Mesothelial cell of epicardium (in vitro differentiated cells): ENCODE data around the gene THADA. TPM values are rescaled to one million over a fixed set of nuclear protein-coding genes. Genes with fewer than 3 reads are reported as not detected.

Source experiments
- DNase-seq, 2 experiments: peaks; one replicate each; pipeline ENCODE4 v3.0.0; 2021; ENCODE audit warnings: low spot score in 2 of 2; ENCODE audit not compliant: unreplicated experiment in 2 of 2
- H3K27ac Mint-ChIP-seq: 2 replicates; pipeline ENCODE4 v1.8.0; 2021; ENCODE audit warnings: mixed read lengths
- H3K27me3 Mint-ChIP-seq: 2 replicates; pipeline ENCODE4 v1.8.0; 2021; ENCODE audit warnings: low read depth, mixed read lengths
- H3K36me3 Mint-ChIP-seq: 2 replicates; pipeline ENCODE4 v1.8.0; 2021; ENCODE audit warnings: mixed read lengths
- H3K4me1 Mint-ChIP-seq: 2 replicates; pipeline ENCODE4 v1.8.0; 2021; ENCODE audit warnings: mixed read lengths
- H3K4me3 Mint-ChIP-seq: 2 replicates; pipeline ENCODE4 v1.8.0; 2021; ENCODE audit warnings: mild to moderate bottlenecking, moderate library complexity, mixed read lengths
- H3K9me3 Mint-ChIP-seq: 2 replicates; pipeline ENCODE4 v1.8.0; 2021; ENCODE audit warnings: mixed read lengths
- CTCF ChIP-seq: fragments of 200-600 bp; sonication (generic); IDR thresholded peaks from one replicate; pipeline ENCODE4 v1.5.0; 2021; ENCODE audit warnings: antibody characterized with exemption; ENCODE audit not compliant: unreplicated experiment
- total RNA-seq: library from RNA; stranded (reverse); gene quantifications from 3 replicates; pipeline ENCODE4 v1.2.1, GENCODE V29; 2021

Gene THADA
- total RNA-seq, 1 donor from 2014 or later: 33.6 TPM

- Mint-ChIP-seq H3K4me1 (peaks cover 50% of the 10 kb centered on the region), H3K9me3 (peaks cover 6% of the 10 kb centered on the region), H3K36me3 (peaks cover 8% of the 10 kb centered on the region), H3K27me3 (no peaks in the 10 kb centered on the region), H3K27ac (peak overlapping the region; percentile 86), H3K4me3 (no peak overlapping the region)
- no peak for DNase-seq
- TF ChIP-seq CTCF: no peak
Observed at GRCh38 chr2:43436431-43436830, 159.4 kb downstream of the THADA start.

- Mint-ChIP-seq H3K27ac (peak overlapping the region; percentile 72), H3K36me3 (peaks cover 11% of the 10 kb centered on the region), H3K27me3 (no peaks in the 10 kb centered on the region), H3K4me3 (no peak overlapping the region), H3K9me3 (peaks cover 9% of the 10 kb centered on the region), H3K4me1 (peaks cover 48% of the 10 kb centered on the region)
- no peak for TF ChIP-seq CTCF
- no peak for DNase-seq
Observed at GRCh38 chr2:43435746-43436145, 160.1 kb downstream of the THADA start.

- Mint-ChIP-seq H3K27ac (peak overlapping the region; percentile 73), H3K4me1 (peaks cover 33% of the 10 kb centered on the region), H3K4me3 (no peak overlapping the region), H3K36me3 (peaks cover 12% of the 10 kb centered on the region), H3K27me3 (no peaks in the 10 kb centered on the region), H3K9me3 (peaks cover 9% of the 10 kb centered on the region)
- TF ChIP-seq CTCF: no peak
- DNase-seq: no peak
Observed at GRCh38 chr2:43430489-43430888, 165.3 kb downstream of the THADA start.

- H3K36me3 Mint-ChIP-seq: peaks cover 12% of the 10 kb centered on the region
- H3K4me3 Mint-ChIP-seq: no peak overlapping the region
- peaks cover 45% of the 10 kb centered on the region for H3K4me1 Mint-ChIP-seq
- no peaks in the 10 kb centered on the region for H3K27me3 Mint-ChIP-seq
- H3K27ac Mint-ChIP-seq: no peak overlapping the region
- no peak for DNase-seq
- peaks cover 9% of the 10 kb centered on the region for H3K9me3 Mint-ChIP-seq
- TF ChIP-seq CTCF: no peak
Observed at GRCh38 chr2:43429369-43429768, 166.5 kb downstream of the THADA start.

- peaks cover 64% of the 10 kb centered on the region for H3K4me1 Mint-ChIP-seq
- H3K27ac Mint-ChIP-seq: peak overlapping the region; percentile 98
- no peak overlapping the region for H3K4me3 Mint-ChIP-seq
- H3K9me3 Mint-ChIP-seq: peaks cover 3% of the 10 kb centered on the region
- H3K36me3 Mint-ChIP-seq: peaks cover 6% of the 10 kb centered on the region
- no peak for TF ChIP-seq CTCF
- no peaks in the 10 kb centered on the region for H3K27me3 Mint-ChIP-seq
- DNase-seq: no peak
Observed at GRCh38 chr2:43427032-43427424, 168.8 kb downstream of the THADA start.

- Mint-ChIP-seq H3K36me3 (peaks cover 6% of the 10 kb centered on the region), H3K27ac (peak overlapping the region; percentile 98), H3K4me3 (no peak overlapping the region), H3K27me3 (no peaks in the 10 kb centered on the region), H3K4me1 (peaks cover 67% of the 10 kb centered on the region), H3K9me3 (peaks cover 3% of the 10 kb centered on the region)
- no peak for TF ChIP-seq CTCF
- no peak for DNase-seq
Observed at GRCh38 chr2:43426305-43427031, 169.4 kb downstream of the THADA start.
